Spleen (tissue), 11 donors: ENCODE results near the gene CDX1. TPM values are rescaled to one million over a fixed set of nuclear protein-coding genes. Genes with fewer than 3 reads are reported as not detected.

ENCODE experiments used
- DNase-seq: peaks from one replicate; pipeline ENCODE4 v3.0.0-alpha.2; 2020
- H3K27ac ChIP-seq, 8 donors: fragments of 200-600 bp; sonication (generic) in 7 of 8; 1 replicate in 4 of 8; 2 replicates in 4 of 8; pipeline versions ENCODE4 v1.5.0 to v1.8.0; 2016 to 2021; ENCODE audit warnings: inconsistent platforms in 4 of 8, mild to moderate bottlenecking in 4 of 8, moderate library complexity in 1 of 8
- H3K27me3 ChIP-seq, 7 donors: fragments of 200-600 bp; sonication (generic) in 6 of 7; replicated peaks in 1 of 7; 1 replicate in 4 of 7; 2 replicates in 3 of 7; pipeline versions ENCODE4 v1.5.0 to v1.8.0; 2016 to 2021; ENCODE audit warnings: inconsistent platforms in 3 of 7, mild to moderate bottlenecking in 1 of 7
- H3K36me3 ChIP-seq, 6 donors: fragments of 200-600 bp; sonication (generic) in 5 of 6; 1 replicate in 4 of 6; 2 replicates in 2 of 6; pipeline versions ENCODE4 v1.5.0 to v1.8.0; 2016 to 2021; ENCODE audit warnings: inconsistent platforms in 2 of 6
- H3K4me1 ChIP-seq, 6 donors: fragments of 200-600 bp; sonication (generic) in 5 of 6; 1 replicate in 3 of 6; 2 replicates in 3 of 6; pipeline versions ENCODE4 v1.5.0 to v1.8.0; 2016 to 2021; ENCODE audit warnings: inconsistent platforms in 3 of 6
- H3K4me3 ChIP-seq, 8 donors: fragments of 200-600 bp; sonication (generic) in 7 of 8; 1 replicate in 4 of 8; 2 replicates in 4 of 8; pipeline versions ENCODE4 v1.5.0 to v1.8.0; 2016 to 2021; ENCODE audit warnings: inconsistent platforms in 4 of 8, mild to moderate bottlenecking in 4 of 8, moderate library complexity in 2 of 8
- H3K9me3 ChIP-seq, 8 donors: fragments of 200-600 bp; sonication (generic) in 7 of 8; 1 replicate in 4 of 8; 2 replicates in 4 of 8; pipeline versions ENCODE4 v1.5.0 to v1.8.0; 2016 to 2021; ENCODE audit warnings: inconsistent platforms in 4 of 8
- CTCF ChIP-seq, 11 experiments: fragments of 200-600 bp in 7 of 11; fragments of 450-650 bp in 4 of 11; sonication (generic) in 4 of 11; IDR thresholded peaks in 8 of 11; conservative IDR thresholded peaks in 3 of 11; 1 replicate in 7 of 11; 2 replicates in 4 of 11; pipeline versions ENCODE4 v1.4.0 to v1.8.0; 2016 to 2021; ENCODE audit warnings: antibody characterized with exemption in 11 of 11, inconsistent platforms in 4 of 11, mild to moderate bottlenecking in 1 of 11
- POLR2A ChIP-seq, 3 donors: fragments of 450-650 bp; IDR thresholded peaks; one replicate each; pipeline ENCODE4 v1.5.1; 2017; ENCODE audit warnings: antibody characterized with exemption in 3 of 3, mild to moderate bottlenecking in 1 of 3
- POLR2AphosphoS5 ChIP-seq, 3 donors: sonication (generic); formaldehyde crosslinking; IDR thresholded peaks; one replicate each; pipeline ENCODE4 v1.5.1; 2017; ENCODE audit warnings: antibody characterized with exemption in 3 of 3
- WGBS, 5 donors: extraction: QIAGEN DNeasy Blood & Tissue Kit in 3 of 5; methylation state at CpG; one replicate each; pipeline versions ENCODE4 v1.1.5 to v1.1.7; 2013 to 2018; 5-methylcytosine and 5-hydroxymethylcytosine counted together
- intact Hi-C: fragments of 100-400 bp; cut with DNase I; formaldehyde crosslinking; loops from one replicate; pipeline ENCODE4 v1.15.0; 2023; ENCODE audit warnings: low total_unique reads
- polyA plus RNA-seq, 3 donors: library from polyadenylated mRNA; stranded (reverse); fragments of 200-250 nt; gene quantifications; one replicate each; pipeline ENCODE4 v1.2.1, GENCODE V29; 2013
- total RNA-seq, 7 donors: library from RNA; depleted of rRNA in 3 of 7; stranded (reverse); fragments of >200 nt in 3 of 7; fragmentation: NEBNext Ultra II Directional in 4 of 7; extraction: Animal tissue kit (Norgen Biotek cat#: 25700) in 4 of 7; gene quantifications; one replicate each; pipeline versions ENCODE4 v1.1.0 to v1.2.1, GENCODE V29; 2016 to 2021
- donor health status: healthy with polysubstance abuse.
- donor health status: DM: no; HTN: no; CAD: no; lungs with moderate emphysema.
- donor health status: DM: no; HTN: no; CAD: no.
- donor health status: Bipolar disorder and iron deficiency.
- donor health status: healthy.
- donor health status: DM: no; HTN: no; CAD: no.
- donor health status: DM: yes; HTN: yes; CAD: no.

Gene CDX1
- total and polyA plus RNA-seq, 10 donors = 0.25 to 1.3 (median 0.41) TPM; not detected in 5

GRCh38 chr5:150138551-150139265 lies 27.9 kb upstream of the CDX1 start:
- intact Hi-C loops = loop anchor here (10.0 kb wide), 1 partner anchor 76 kb away; no protein-coding TSS in a partner anchor
- TF ChIP-seq CTCF (IDR thresholded peaks at IDR 0.05 in 8 of 11, conservative IDR thresholded peaks at IDR 0.05 in 3 of 11) (no peak), POLR2AphosphoS5 (IDR thresholded peaks at IDR 0.05) (peak in 2 of 3 donors; percentile 49 to 56)
- H3K4me3 ChIP-seq = no peak overlapping the region
- 54 to 72% (median 60%) methylated on average over 10 of the region's 10 CpGs for WGBS, 5 donors
- peaks cover 0 to 90% (median 22%) of the 10 kb centered on the region in 6 donors for H3K4me1 ChIP-seq
- no peak for DNase-seq
- H3K36me3 ChIP-seq = peaks cover 0 to 26% (median 0%) of the 10 kb centered on the region in 6 donors
- H3K27me3 ChIP-seq = peaks cover 0 to 49% (median 0%) of the 10 kb centered on the region in 7 donors
- H3K27ac ChIP-seq = peak overlapping the region; percentile 19 to 83 (median 74)
- H3K9me3 ChIP-seq = no peaks in the 10 kb centered on the region

DNA sequence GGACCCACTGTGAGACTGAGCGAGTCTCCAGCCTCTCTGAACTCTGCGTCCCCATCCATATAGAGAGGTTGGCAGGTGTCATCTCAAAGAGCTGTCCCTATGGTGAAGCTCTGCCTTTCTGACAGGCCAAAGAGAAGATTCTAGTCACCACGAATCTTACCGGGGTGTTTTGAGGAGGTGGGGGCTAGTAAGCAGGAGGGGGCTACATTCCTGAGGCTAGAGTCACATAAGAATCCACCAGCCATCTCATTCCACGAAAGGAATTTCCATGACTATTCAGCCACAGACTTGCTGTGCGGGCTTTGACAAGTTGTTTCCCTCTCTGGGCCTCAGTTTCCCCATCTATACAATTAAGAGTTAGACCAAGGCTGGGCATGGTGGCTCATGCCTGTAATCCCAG lies 27.2 kb upstream of the CDX1 start:
- Histone ChIP-seq H3K36me3 (peaks cover 0 to 19% (median 0%) of the 10 kb centered on the region in 6 donors), H3K4me1 (peaks cover 0 to 94% (median 25%) of the 10 kb centered on the region in 6 donors), H3K9me3 (no peaks in the 10 kb centered on the region), H3K4me3 (no peak overlapping the region), H3K27me3 (peaks cover 0 to 48% (median 0%) of the 10 kb centered on the region in 7 donors), H3K27ac (peak overlapping the region; percentile 19 to 83 (median 74))
- no peak for DNase-seq
- WGBS, 5 donors = 57 to 88% (median 73%) methylated on average over 6 of the region's 6 CpGs
- intact Hi-C loops = loop anchor here (10.0 kb wide), 1 partner anchor 75 kb away; no protein-coding TSS in a partner anchor
- TF ChIP-seq POLR2A (IDR thresholded peaks at IDR 0.05) (no peak), CTCF (IDR thresholded peaks at IDR 0.05 in 8 of 11, conservative IDR thresholded peaks at IDR 0.05 in 3 of 11) (no peak), POLR2AphosphoS5 (IDR thresholded peaks at IDR 0.05) (no peak)

GRCh38 chr5:150140830-150141229 lies 25.7 kb upstream of the CDX1 start:
- no peak overlapping the region for H3K4me3 ChIP-seq
- no peak for TF ChIP-seq POLR2A (IDR thresholded peaks at IDR 0.05)
- peak in 2 of 3 donors; percentile 34 to 61 for TF ChIP-seq POLR2AphosphoS5 (IDR thresholded peaks at IDR 0.05)
- intact Hi-C loops = no loop called here
- WGBS, 5 donors = 58 to 69% (median 65%) methylated on average over 11 of the region's 11 CpGs
- DNase-seq = no peak
- H3K27ac ChIP-seq = peak overlapping the region; percentile 13 to 83 (median 76)
- peaks cover 0 to 34% (median 0%) of the 10 kb centered on the region in 7 donors for H3K27me3 ChIP-seq
- peaks cover 0 to 10% (median 0%) of the 10 kb centered on the region in 6 donors for H3K36me3 ChIP-seq
- peaks cover 0 to 95% (median 31%) of the 10 kb centered on the region in 6 donors for H3K4me1 ChIP-seq
- no peaks in the 10 kb centered on the region for H3K9me3 ChIP-seq

- 71 to 84% (median 76%) methylated on average over 9 of the region's 9 CpGs for WGBS, 5 donors
- Histone ChIP-seq H3K4me1 (peaks cover 0 to 95% (median 29%) of the 10 kb centered on the region in 6 donors), H3K27ac (peak overlapping the region in 7 of 8 donors; percentile 58 to 83 (median 75)), H3K9me3 (no peaks in the 10 kb centered on the region), H3K27me3 (peaks cover 0 to 26% (median 0%) of the 10 kb centered on the region in 7 donors), H3K4me3 (no peak overlapping the region), H3K36me3 (peaks cover 0 to 2% (median 0%) of the 10 kb centered on the region in 6 donors)
- intact Hi-C loops = no loop called here
- TF ChIP-seq POLR2A (IDR thresholded peaks at IDR 0.05) = no peak
- no peak for TF ChIP-seq CTCF (IDR thresholded peaks at IDR 0.05 in 8 of 11, conservative IDR thresholded peaks at IDR 0.05 in 3 of 11)
- peak in 1 of 3 donors; percentile 11 for TF ChIP-seq POLR2AphosphoS5 (IDR thresholded peaks at IDR 0.05)
- DNase-seq = no peak
Observed at GRCh38 chr5:150141544-150142184, 24.9 kb upstream of the CDX1 start.
